SW 1271 (cell line): ENCODE results near the gene MID2.
"Not testable (repeated sequence)": the region's sequence is repeated elsewhere in the genome, so short reads cannot be mapped to it uniquely, and the experiment has no call there.

Experiments
- DNase-seq, 2 experiments: peaks; one replicate each; lab custom pipeline; 2025; lab: John Stamatoyannopoulos, UW

MID2 gene

GRCh38 chrX:107825698-107826237, at the start of gene MID2:
MID2 (plus strand) TSS chrX:107825866; CDS start chrX:107826427, 561 bp downstream.
- peak in 1 of 2 experiments; percentile 19 for DNase-seq

GRCh38 chrX:107776649-107777535, 48.8 kb upstream of the MID2 start:
- peak; percentile 32 to 61 for DNase-seq

GRCh38 chrX:107777536-107777832, 48.2 kb upstream of the MID2 start, which contains the start of gene NCBP2L:
NCBP2L (plus strand) TSS chrX:107777733; CDS start chrX:107794221, 16,488 bp downstream.
- DNase-seq, result no peak

- DNase-seq, result no peak
Observed at GRCh38 chrX:107780525-107780924, 45.1 kb upstream of the MID2 start.

DNA sequence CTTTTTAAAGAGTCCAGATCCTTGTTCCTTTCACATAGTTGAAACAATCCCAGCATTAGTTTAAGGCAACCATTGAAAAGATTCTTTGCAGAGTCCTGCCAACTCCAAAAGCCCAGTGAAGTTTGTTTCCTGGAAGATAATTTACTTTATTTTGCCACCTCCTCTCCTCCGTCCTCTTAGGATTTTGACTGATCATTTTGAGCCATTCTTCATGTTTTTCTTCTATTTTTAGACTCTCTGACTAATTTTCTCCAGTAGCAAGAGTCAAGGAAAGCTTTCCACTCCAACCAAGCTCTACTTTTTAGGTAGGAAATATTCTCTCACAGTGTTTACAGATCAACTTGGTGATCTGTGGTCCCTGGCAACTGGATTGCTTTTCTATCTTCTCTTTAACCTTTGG, 37.8 kb upstream of the MID2 start:
- no peak for DNase-seq

GRCh38 chrX:107804427-107804826, 21.2 kb upstream of the MID2 start:
- DNase-seq, result no peak

GRCh38 chrX:107805179-107805578, 20.5 kb upstream of the MID2 start:
- no peak for DNase-seq

- not testable (repeated sequence) for DNase-seq
Observed at GRCh38 chrX:107810053-107810452, 15.6 kb upstream of the MID2 start.

DNA sequence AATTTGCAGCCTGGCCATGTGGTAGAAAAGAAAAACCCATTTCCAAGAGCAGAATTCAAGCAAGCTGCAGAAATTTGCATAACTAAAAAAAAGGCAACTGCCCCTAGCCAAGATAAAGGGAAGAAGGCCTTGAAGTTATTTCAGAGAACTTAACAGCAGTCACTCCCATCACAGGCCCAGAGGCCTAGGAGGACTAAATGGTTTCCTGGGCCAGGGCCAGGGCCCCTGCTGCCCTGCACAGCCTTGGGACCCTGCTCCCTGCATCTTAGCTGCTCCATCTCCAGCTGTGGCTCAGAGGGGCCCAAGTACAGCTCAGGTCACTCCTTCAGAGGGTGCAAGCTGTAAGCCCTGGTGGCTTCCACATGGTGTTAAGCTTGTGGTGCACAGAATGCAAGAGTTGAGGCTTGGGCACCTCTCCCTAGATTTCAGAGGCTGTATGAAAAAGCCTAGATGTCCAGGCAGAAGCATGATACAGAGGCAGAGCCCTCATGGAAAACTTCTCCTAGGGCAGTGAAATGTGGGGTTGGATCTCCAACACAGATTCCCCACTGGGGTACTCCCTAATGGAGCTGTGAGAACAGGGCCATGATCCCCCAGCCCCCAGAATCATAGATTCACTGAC, 6.7 kb upstream of the MID2 start:
- no peak for DNase-seq

- DNase-seq, result no peak
Observed at GRCh38 chrX:107823042-107823441, 2.6 kb upstream of the MID2 start.

- DNase-seq, result peak in 1 of 2 experiments; percentile 0
Observed at GRCh38 chrX:107823456-107823855, 2.2 kb upstream of the MID2 start.

- DNase-seq, result no peak
Observed at GRCh38 chrX:107826238-107827029, 768 bp downstream of the MID2 start.

DNA sequence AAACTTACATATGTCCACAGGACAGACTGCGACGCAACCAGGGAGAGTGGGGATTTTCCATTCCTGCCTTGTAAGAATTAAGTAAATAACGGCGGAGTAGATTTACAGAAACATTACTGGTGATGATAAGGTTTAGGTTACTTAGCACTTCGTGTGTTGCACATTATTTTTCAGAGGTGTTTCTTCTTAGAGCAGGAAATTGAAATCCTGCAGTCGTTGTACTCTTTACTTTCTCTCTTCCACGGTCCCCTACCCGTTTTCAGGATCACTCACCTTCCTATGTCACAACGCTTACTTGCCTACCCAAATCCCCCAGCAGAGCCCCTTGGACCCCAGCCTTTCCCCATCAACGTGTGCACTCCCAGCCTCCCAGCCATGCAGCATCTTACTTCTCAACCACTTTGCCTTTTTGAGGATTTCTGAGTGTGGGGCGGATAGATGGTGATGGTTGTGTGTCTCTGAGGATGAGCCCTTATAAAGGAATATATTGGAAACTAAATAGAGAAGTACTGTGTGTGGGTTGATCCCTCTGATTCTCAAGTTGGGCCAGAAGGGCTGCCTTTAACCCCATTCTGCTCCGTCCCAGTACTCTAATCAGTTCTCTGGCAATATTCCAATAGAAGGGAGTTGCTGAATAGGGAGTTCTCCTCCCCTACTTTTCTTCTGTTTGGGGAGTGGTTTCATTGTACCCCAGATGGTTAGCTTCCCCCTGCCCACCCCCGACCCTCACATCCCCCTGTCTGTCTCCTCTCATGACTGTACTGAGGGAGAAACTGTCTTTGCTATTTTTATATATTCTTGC, 1.6 kb downstream of the MID2 start:
- peak in 1 of 2 experiments; percentile 5 for DNase-seq

- no peak for DNase-seq
Observed at GRCh38 chrX:107827852-107828251, 2.2 kb downstream of the MID2 start.

GRCh38 chrX:107829878-107830277, 4.2 kb downstream of the MID2 start:
- no peak for DNase-seq

DNA sequence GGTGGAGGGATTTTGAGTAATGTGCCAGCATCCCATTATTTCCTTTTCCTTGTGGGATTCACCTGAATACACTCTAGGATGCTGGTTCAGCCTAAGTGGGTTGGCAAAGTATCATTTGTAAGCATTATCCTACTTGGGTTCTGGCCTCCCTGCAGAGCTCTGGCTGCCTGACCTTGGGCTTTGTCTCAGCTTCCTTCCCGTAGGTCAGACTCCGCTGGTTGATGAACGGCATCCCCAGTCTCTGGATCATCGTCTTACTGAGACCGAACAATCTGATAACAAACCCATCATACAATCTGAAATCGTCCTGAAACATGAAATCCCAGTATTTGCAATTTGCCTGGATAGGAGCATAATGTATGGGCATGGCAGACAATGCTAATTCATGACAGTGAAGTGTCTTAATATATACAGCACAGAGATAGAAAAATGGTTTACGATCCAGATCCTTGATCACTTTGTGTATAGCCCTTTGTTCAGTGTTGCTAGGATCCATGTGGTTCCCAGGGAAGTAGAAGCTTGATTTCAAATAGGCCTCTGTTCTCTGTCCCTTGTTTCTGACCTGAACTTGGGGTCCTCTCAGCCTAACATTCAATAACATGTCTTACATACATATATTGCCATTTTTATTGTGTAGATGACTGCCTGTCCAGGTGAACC, 5.5 kb downstream of the MID2 start:
- DNase-seq, result no peak

- DNase-seq, result no peak
Observed at GRCh38 chrX:107834275-107835201, 8.9 kb downstream of the MID2 start.

DNA sequence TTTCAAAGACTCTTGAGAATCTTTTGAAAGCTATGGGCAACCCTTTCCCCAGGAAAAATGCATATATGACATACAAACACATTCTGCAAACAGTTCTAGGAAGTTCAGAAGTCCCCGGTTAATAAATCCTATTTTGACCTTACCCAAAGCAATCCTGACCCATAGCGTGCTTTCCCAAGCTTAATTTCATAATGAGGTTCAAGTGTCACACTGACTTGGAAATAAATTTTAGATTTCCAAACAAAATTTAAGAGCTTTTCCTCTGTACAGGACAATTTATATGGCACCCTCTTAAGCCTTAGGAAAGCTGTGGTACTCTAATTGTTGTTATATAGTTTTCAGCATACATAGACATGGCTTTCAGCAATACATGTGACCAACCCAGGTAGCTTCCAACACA, 11.3 kb downstream of the MID2 start:
- no peak for DNase-seq

- DNase-seq, result no peak
Observed at GRCh38 chrX:107840971-107841370, 15.3 kb downstream of the MID2 start.
